ENCODE measurements around the gene TUBB2B. TPM values are rescaled to one million over a fixed set of nuclear protein-coding genes. Genes with fewer than 3 reads are reported as not detected.

TUBB2B gene
- not detected for total RNA-seq

- Mint-ChIP-seq H3K27ac (no peak within 1 kb of the TSS), H3K27me3 (peaks cover 76% of the 10 kb centered on the region), H3K4me1 (peaks cover 45% of the 10 kb centered on the region), H3K36me3 (ENCODE audit: low read depth) (no peaks in the 10 kb centered on the region), H3K4me3 (peak within 1 kb of the TSS; percentile 50), H3K9me3 (no peaks in the 10 kb centered on the region)
- DNase-seq, result no peak
- POLR2A ChIA-PET, result no interaction called here
- CTCF ChIA-PET, result interaction anchor here (1.2 to 1.8 kb wide), 2 partner anchors 24 to 70 kb away, joined by 5 to 7 read pairs; partner anchors contain the start of gene TUBB2A
Observed at GRCh38 chr6:3227363-3228045, at the start of gene TUBB2B. Gene TUBB2B (minus strand): TSS chr6:3227653. CDS start chr6:3227543, 110 bp downstream.

GRCh38 chr6:3277251-3277650, 49.8 kb upstream of the TUBB2B start:
- Mint-ChIP-seq H3K4me3 (no peak overlapping the region), H3K9me3 (no peaks in the 10 kb centered on the region), H3K27me3 (no peaks in the 10 kb centered on the region), H3K36me3 (ENCODE audit: low read depth) (no peaks in the 10 kb centered on the region), H3K27ac (no peak overlapping the region), H3K4me1 (no peaks in the 10 kb centered on the region)
- DNase-seq, result no peak
- ChIA-PET CTCF (interaction anchor here (0.5 to 3.0 kb wide), 2 partner anchors 456 to 982 kb away, joined by 3 to 12 read pairs; no protein-coding TSS in a partner anchor), POLR2A (no interaction called here)

DNA sequence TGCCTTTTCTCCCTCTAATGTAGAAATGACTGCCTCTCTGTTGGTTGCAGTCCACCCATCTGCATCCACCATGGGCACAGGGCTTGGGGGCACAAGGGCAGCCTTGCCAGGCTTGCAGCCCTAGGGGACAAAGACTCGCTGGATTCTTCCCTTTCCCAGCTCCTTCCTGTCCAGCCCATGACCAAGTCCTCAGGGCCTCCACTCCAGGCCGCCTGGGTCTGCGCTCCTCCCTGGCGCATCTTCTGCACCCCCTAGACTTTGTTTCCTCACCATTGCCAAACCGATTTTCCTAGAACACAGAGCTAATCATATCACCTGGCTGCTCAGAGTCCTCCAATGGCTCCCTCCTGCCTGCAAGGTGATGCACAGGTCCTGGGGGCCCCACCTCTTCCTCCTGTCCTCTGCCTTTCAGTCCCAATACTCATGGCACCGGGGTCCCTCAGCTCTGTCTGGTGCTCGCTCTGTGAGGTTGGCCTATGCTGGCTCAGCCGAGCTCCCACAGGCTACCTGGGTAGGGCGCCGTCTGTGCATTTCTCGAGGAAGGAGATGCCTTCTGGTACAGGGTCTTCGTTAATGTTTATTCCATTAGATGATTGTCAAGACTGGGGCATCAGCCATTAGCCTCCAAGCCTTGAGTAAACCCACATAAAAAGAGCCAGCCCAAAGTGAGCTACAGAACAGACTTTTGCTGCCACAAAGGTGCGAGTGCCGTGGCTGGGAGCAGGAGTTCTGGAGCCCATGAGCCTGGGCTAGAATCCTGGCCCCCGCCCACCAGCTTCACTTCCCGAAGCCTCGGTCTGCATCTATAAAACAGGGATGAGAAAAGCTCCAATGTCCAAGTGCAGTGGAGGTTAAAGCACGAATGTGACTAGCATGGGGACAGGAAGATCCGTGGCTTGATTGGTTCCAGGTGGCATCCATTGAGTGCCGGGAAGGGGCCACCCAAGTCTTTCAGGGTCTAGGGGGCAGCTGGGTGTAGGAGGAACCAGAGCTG, 49.0 kb upstream of the TUBB2B start:
- peaks cover 5% of the 10 kb centered on the region for H3K36me3 Mint-ChIP-seq (ENCODE audit: low read depth)
- no peaks in the 10 kb centered on the region for H3K9me3 Mint-ChIP-seq
- H3K27me3 Mint-ChIP-seq, result no peaks in the 10 kb centered on the region
- ChIA-PET POLR2A (no interaction called here), CTCF (interaction anchor here (0.5 to 3.0 kb wide), 4 partner anchors 112 to 982 kb away, joined by 3 to 12 read pairs (median 3); no protein-coding TSS in a partner anchor)
- peaks cover 2% of the 10 kb centered on the region for H3K4me1 Mint-ChIP-seq
- no peak overlapping the region for H3K4me3 Mint-ChIP-seq
- DNase-seq, result no peak
- no peak overlapping the region for H3K27ac Mint-ChIP-seq

DNA sequence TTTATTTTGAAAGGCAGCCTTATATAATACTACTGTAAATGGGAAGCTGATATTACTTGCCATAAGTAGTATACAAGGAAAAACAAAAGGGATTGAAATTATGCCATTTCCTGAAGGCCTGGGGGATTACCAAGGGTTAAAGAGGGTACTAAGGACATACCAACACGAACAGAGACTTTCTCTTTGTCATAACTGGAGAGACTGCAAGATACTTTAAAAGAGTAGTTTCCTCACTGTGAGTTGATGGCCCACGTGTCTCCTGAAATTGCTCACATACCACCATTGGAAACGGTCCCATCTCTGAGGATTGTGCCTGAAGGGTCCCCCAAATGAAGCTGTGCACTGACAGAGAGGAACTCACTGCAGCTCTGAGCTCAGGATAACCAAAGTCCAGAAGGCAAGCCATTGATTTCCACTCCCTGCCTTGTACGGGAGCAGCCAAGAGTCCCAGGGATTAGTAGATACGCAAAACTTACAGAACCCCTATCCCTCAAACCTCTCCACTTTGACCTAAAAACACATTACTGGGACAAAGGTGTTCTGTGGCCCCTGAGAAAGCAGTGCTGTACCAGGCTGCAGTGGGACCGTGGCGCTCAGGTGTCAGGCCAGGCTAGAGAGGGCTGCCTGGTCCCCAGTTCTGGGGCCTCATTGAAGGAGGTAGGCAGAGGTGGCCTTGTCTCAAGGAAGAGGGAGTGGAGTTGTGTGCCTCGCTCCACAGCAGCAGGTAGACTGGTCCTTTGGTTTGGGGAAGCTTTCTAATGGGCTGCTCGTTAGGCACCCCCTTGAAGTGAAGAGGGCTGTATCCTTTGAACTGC, 46.5 kb upstream of the TUBB2B start:
- ChIA-PET CTCF (interaction anchor here (1.0 kb wide), 1 partner anchor 22 kb away, joined by 3 read pairs; no protein-coding TSS in a partner anchor), POLR2A (no interaction called here)
- Mint-ChIP-seq H3K4me1 (peaks cover 5% of the 10 kb centered on the region), H3K27ac (no peak overlapping the region), H3K27me3 (no peaks in the 10 kb centered on the region), H3K4me3 (no peak overlapping the region), H3K9me3 (no peaks in the 10 kb centered on the region), H3K36me3 (ENCODE audit: low read depth) (peaks cover 15% of the 10 kb centered on the region)
- DNase-seq, result no peak

DNA sequence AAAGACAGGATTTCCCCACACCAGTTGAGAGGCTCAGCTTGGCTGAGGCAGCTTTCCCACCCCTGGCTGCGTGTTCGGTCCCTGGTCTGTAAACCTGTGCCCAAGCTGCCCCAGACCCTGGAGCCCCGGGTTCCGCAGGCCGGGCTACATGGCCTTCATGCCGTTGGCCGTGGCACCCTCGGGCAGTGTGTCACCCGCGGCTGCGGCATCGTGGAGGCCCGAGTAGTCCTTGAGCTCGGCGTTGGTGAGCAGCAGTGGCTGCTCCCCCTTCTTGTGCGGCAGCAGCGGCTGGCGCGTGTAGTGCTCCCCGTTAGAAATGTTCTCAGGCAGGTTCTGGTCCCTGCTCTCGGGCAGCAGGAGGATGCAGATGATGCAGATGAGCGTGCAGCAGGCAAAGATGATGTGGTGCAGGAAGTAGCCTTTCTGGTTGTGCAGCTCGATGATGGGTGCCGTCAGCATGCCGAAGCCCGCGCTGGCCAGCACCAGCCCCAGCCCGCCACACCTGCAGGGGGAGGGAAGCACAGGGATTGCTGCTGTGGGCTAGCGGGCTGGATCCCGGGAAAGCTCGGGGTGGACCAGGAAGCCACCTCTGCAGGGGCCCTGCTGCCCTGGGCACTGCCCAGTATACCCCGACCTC, 45.6 kb upstream of the TUBB2B start:
- Mint-ChIP-seq H3K4me1 (peaks cover 5% of the 10 kb centered on the region), H3K36me3 (ENCODE audit: low read depth) (peaks cover 16% of the 10 kb centered on the region), H3K9me3 (no peaks in the 10 kb centered on the region), H3K4me3 (no peak overlapping the region), H3K27ac (no peak overlapping the region), H3K27me3 (no peaks in the 10 kb centered on the region)
- POLR2A ChIA-PET, result interaction anchor here (0.8 kb wide), 1 partner anchor 14 kb away, joined by 3 read pairs; the partner anchor contains the start of gene PSMG4
- CTCF ChIA-PET, result interaction anchor here (0.9 to 1.0 kb wide), 3 partner anchors 10 to 1758 kb away, joined by 3 to 4 read pairs (median 3); no protein-coding TSS in a partner anchor
- no peak for DNase-seq

DNA sequence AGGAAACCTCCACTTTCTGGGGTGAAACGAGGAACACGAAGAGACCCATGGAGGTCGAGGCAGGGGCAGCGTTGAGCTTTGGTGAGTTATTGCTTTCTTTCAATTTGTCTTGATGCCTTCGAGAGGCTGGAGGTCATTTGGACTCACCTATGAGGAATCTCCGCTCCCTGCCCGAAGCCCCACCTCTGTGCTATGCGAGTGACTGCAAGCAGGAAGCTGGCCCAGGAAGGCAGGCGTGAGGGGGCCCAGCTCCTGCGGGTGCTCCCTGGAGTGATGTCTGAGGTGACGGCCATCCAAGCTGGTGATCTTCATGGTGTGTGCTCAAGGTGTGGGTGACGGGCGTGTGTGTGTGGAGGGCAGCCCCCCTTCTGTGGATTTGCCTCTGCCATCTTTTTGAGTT, 44.3 kb upstream of the TUBB2B start:
- Mint-ChIP-seq H3K9me3 (no peaks in the 10 kb centered on the region), H3K27ac (no peak overlapping the region), H3K4me3 (no peak overlapping the region), H3K4me1 (peaks cover 7% of the 10 kb centered on the region), H3K27me3 (no peaks in the 10 kb centered on the region), H3K36me3 (ENCODE audit: low read depth) (peaks cover 21% of the 10 kb centered on the region)
- POLR2A ChIA-PET, result no interaction called here
- CTCF ChIA-PET, result interaction anchor here (0.6 to 1.4 kb wide), 3 partner anchors 12 to 1759 kb away, joined by 3 read pairs; no protein-coding TSS in a partner anchor
- no peak for DNase-seq

- Mint-ChIP-seq H3K9me3 (no peaks in the 10 kb centered on the region), H3K4me3 (no peak overlapping the region)
- CTCF ChIA-PET, result interaction anchor here (1.6 kb wide), 1 partner anchor 19 kb away, joined by 4 read pairs; no protein-coding TSS in a partner anchor
Observed at GRCh38 chr6:3270258-3270657, 42.8 kb upstream of the TUBB2B start.

GRCh38 chr6:3269281-3269975, 42.0 kb upstream of the TUBB2B start:
- CTCF ChIA-PET, result interaction anchor here (1.2 to 1.6 kb wide), 2 partner anchors 12 to 18 kb away, joined by 4 to 5 read pairs; no protein-coding TSS in a partner anchor
- Mint-ChIP-seq H3K4me3 (no peak overlapping the region), H3K27ac (no peak overlapping the region), H3K27me3 (no peaks in the 10 kb centered on the region), H3K4me1 (peaks cover 7% of the 10 kb centered on the region), H3K36me3 (ENCODE audit: low read depth) (peaks cover 21% of the 10 kb centered on the region), H3K9me3 (no peaks in the 10 kb centered on the region)
- no peak for DNase-seq
- POLR2A ChIA-PET, result no interaction called here

More at GRCh38 chr6:3270258-3270657, 42.8 kb upstream of the TUBB2B start:
- Mint-ChIP-seq H3K36me3 (ENCODE audit: low read depth) (peaks cover 21% of the 10 kb centered on the region), H3K27me3 (no peaks in the 10 kb centered on the region), H3K4me1 (peaks cover 7% of the 10 kb centered on the region), H3K27ac (no peak overlapping the region)
- DNase-seq, result no peak
- POLR2A ChIA-PET, result no interaction called here

- ChIA-PET CTCF (interaction anchor here (1.6 kb wide), 1 partner anchor 17 kb away, joined by 4 read pairs; no protein-coding TSS in a partner anchor), POLR2A (no interaction called here)
- no peak overlapping the region for H3K4me3 Mint-ChIP-seq
- peaks cover 7% of the 10 kb centered on the region for H3K4me1 Mint-ChIP-seq
- H3K9me3 Mint-ChIP-seq, result no peaks in the 10 kb centered on the region
- no peak for DNase-seq
- peaks cover 21% of the 10 kb centered on the region for H3K36me3 Mint-ChIP-seq (ENCODE audit: low read depth)
- H3K27ac Mint-ChIP-seq, result no peak overlapping the region
- H3K27me3 Mint-ChIP-seq, result no peaks in the 10 kb centered on the region
Observed at GRCh38 chr6:3268680-3269079, 41.2 kb upstream of the TUBB2B start.

DNA sequence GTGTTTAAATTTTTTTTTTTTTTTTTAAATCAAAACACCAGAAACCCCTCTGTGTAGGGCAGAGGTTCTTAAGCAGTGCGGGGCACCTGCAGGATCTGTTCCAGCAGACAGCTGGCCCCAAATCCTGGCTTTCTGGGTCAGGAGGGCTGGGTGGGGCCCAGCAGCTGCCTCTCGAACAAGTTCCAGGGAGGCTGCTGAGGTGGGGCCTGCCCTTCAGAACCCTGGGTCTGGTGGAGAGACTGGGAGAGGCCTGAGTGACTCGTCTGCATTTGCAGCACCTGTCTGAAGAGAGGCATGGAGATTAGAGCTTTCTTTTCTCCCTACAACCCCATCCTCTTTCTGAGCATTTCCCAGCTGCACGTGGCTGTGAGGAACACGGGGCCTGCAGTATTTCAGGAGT, 39.7 kb upstream of the TUBB2B start:
- Mint-ChIP-seq H3K36me3 (ENCODE audit: low read depth) (peaks cover 21% of the 10 kb centered on the region), H3K27ac (no peak overlapping the region), H3K9me3 (no peaks in the 10 kb centered on the region), H3K4me1 (peaks cover 19% of the 10 kb centered on the region), H3K27me3 (no peaks in the 10 kb centered on the region), H3K4me3 (no peak overlapping the region)
- ChIA-PET POLR2A (no interaction called here), CTCF (no interaction called here)
- DNase-seq, result no peak

DNA sequence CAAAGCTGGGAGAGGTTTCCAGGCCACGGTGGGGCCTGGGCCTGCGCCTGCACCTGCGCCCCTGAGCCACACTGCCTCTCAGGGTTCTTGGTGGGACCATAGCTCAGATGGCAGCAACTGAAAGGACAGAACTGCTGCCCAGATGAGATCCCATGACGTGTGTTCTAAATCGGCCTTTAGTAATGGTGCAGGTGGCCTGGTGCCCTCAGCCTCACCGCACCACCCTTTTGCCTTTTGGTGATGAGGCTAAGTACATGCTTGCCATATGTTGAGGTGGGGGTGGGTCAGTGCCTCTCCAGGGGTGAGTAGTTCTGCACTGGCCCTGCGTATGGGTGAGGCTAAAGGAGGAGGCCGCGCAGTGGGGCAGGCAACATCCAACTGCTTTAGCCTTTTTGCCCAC, 38.7 kb upstream of the TUBB2B start:
- Mint-ChIP-seq H3K27me3 (no peaks in the 10 kb centered on the region), H3K4me1 (peaks cover 27% of the 10 kb centered on the region), H3K9me3 (no peaks in the 10 kb centered on the region), H3K36me3 (ENCODE audit: low read depth) (peaks cover 16% of the 10 kb centered on the region), H3K27ac (no peak overlapping the region), H3K4me3 (no peak overlapping the region)
- CTCF ChIA-PET, result interaction anchor here (1.5 kb wide), 1 partner anchor 15 kb away, joined by 5 read pairs; no protein-coding TSS in a partner anchor
- no peak for DNase-seq
- POLR2A ChIA-PET, result no interaction called here
